Effector memory CD4-positive, alpha-beta T cell (primary cell): ENCODE measurements around the gene KDM6A.

ENCODE experiments used
- DNase-seq, 3 donors: peaks; one replicate each; pipeline ENCODE4 v3.0.0-alpha.2; 2020
- H3K27ac ChIP-seq: 2 replicates; pipeline ENCODE4 v1.7.0; 2013; ENCODE audit warnings: mild to moderate bottlenecking, low read length, moderate library complexity; ENCODE audit not compliant: insufficient read depth, poor library complexity, severe bottlenecking
- H3K27me3 ChIP-seq: replicated peaks from 2 replicates; pipeline ENCODE4 v1.7.0; 2013; ENCODE audit warnings: mild to moderate bottlenecking, low read length; ENCODE audit not compliant: insufficient read depth, control insufficient read depth, poor library complexity, severe bottlenecking
- H3K36me3 ChIP-seq: 2 replicates; pipeline ENCODE4 v1.7.0; 2013; ENCODE audit warnings: mild to moderate bottlenecking, low read length, moderate library complexity; ENCODE audit not compliant: control insufficient read depth, insufficient read depth
- H3K4me1 ChIP-seq: 2 replicates; pipeline ENCODE4 v1.7.0; 2013; ENCODE audit warnings: low read length, mild to moderate bottlenecking; ENCODE audit not compliant: control insufficient read depth, insufficient read depth, poor library complexity, severe bottlenecking
- H3K4me3 ChIP-seq: 2 replicates; pipeline ENCODE4 v1.7.0; 2013; ENCODE audit warnings: low read length, low read depth, mild to moderate bottlenecking; ENCODE audit not compliant: insufficient read depth, poor library complexity, severe bottlenecking
- H3K9me3 ChIP-seq: 2 replicates; pipeline ENCODE4 v1.7.0; 2013; ENCODE audit warnings: mild to moderate bottlenecking, low read length, moderate library complexity; ENCODE audit not compliant: control insufficient read depth

Gene KDM6A

DNA sequence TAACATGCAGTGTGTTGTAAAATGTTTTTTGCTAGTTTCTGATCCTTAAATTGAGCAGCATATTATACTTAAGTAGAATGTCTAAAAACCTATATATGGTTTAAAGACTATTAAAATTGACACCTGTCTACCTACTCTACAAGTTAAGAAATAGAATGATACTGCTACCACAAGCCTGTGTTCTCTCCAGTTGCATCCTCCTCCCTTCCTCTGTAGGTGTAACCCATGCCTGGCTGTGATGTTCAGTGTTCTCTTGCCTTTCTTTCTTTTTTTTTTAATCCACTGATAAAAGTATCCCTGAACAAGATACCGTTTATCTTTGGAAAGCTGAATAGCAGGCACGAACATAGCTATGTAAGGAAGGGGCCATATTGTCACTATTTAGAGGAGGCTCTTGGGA, 99.1 kb downstream of the KDM6A start:
- no peaks in the 10 kb centered on the region for H3K9me3 ChIP-seq
- no peak for DNase-seq

DNA sequence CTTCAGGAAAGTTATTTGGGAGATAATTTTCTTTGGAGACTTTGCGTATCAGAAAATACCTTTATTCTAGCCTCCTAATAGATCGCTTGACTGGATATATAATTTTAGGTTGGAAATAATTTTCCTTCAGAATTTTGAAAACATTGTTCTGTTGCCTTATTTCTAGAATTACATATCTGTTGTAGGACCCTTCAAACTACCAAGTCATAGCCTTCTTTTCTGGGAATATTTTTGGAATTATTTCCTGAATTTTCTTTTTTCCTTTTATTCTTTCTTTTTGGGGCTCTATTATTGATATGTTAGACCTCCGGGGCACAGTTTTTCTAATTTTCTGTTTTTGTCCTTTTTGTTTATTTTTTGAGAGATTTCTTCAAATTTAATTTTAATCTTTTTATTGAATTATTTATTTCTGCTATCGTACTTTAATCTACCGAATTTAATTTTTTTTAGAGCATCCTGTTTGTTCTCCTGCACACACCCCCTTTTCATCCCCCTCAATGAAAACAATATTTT, 100.5 kb downstream of the KDM6A start:
- Histone ChIP-seq H3K36me3 (no peaks in the 10 kb centered on the region), H3K27ac (no peak overlapping the region), H3K4me3 (no peak overlapping the region), H3K9me3 (no peaks in the 10 kb centered on the region), H3K4me1 (no peaks in the 10 kb centered on the region), H3K27me3 (no peaks in the 10 kb centered on the region)
- DNase-seq = no peak

More for the DNA sequence above, 99.1 kb downstream of the KDM6A start:
- no peaks in the 10 kb centered on the region for H3K4me1 ChIP-seq
- no peak overlapping the region for H3K4me3 ChIP-seq
- no peaks in the 10 kb centered on the region for H3K36me3 ChIP-seq
- no peaks in the 10 kb centered on the region for H3K27me3 ChIP-seq
- H3K27ac ChIP-seq = no peak overlapping the region

DNA sequence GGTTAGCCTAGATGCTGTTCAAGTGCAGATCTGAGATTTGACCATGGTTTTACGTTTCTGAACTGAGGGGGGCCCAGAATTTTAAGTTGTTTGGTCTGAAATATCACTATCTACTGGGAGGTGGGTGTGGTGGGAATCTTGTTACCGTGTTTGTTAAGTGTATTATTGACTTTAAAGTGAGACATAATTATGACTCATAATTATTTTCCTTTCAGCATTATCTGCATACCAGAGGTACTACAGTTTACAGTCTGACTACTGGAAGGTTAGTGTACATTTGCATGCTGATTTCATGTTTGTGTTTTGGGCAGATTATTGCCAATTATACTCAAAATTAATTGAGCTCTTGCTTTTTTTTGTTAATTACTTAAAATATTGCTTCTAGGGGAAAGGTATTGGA, 101.5 kb downstream of the KDM6A start:
- no peak for DNase-seq
- no peak overlapping the region for H3K27ac ChIP-seq

DNA sequence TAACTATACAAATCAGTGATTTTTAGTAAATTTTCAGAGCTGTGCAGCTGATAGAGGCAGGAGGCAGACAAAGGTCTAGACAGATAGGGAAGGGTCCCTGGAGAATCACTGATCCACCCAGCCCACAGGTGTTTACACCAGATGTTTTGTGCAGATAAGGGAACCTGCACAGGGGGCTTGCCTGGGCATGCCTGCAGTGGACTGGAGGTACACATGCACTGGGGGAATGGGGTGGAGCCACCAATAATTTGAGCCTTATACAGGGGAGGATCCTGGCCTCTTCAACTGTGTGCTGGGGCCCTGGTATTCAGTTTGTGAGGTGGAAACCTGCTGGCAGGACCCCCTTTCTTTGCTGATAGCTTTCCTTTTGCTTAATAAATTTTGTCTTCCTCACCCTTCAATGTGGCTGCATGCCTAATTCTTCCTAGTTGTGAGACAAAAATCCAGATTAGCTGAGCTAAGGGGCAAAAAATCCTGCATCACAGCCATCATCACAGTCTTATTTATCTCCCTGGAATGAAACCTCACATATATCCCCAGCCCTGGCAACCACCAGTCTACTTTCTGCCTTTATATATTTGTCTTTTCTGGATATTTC, 102.8 kb downstream of the KDM6A start:
- Histone ChIP-seq H3K27me3 (no peaks in the 10 kb centered on the region), H3K4me3 (no peak overlapping the region), H3K9me3 (no peaks in the 10 kb centered on the region), H3K36me3 (no peaks in the 10 kb centered on the region), H3K27ac (no peak overlapping the region), H3K4me1 (no peaks in the 10 kb centered on the region)
- DNase-seq = no peak

More for the DNA sequence above, 101.5 kb downstream of the KDM6A start:
- Histone ChIP-seq H3K4me1 (no peaks in the 10 kb centered on the region), H3K27me3 (no peaks in the 10 kb centered on the region), H3K4me3 (no peak overlapping the region), H3K9me3 (no peaks in the 10 kb centered on the region), H3K36me3 (no peaks in the 10 kb centered on the region)

DNA sequence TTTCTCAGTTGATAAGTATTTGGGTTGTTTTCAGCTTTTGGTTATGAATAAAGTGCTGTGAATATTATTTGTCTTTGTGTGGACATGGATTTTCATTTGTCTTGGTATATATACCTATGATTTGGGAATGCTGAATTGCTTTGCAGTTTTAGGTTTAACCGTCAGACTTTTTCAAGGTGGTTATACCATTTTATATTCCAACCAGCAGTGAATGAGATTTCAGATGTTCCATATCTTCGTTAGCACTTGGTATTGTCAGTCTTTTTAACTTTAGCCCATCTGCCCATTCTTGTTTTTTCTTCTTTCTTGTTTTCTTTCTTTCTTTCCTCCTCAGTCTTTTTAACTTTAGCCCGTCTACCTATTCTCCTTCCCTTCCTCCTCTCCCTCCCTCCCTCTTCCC, 106.0 kb downstream of the KDM6A start:
- H3K27ac ChIP-seq = no peak overlapping the region

DNA sequence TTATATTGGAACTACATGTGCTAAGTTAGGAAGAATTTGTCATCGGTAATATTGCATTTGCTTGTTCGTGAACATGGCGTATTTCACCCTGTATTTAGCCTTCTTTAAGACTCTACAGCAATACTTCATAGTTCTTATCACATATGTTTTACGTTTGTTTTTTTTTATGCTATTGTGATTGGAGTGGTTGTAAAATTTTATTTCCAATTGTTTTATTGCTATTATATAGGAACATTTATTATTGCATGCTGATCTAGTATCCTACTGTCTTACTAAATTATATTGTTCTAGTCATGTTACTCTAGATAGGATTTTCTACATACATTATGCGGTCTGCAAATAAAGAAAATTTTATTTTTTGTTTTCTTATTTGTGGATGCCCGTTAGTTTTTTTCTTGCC, 107.4 kb downstream of the KDM6A start:
- Histone ChIP-seq H3K36me3 (no peaks in the 10 kb centered on the region), H3K27ac (no peak overlapping the region), H3K4me1 (no peaks in the 10 kb centered on the region), H3K27me3 (no peaks in the 10 kb centered on the region), H3K9me3 (no peaks in the 10 kb centered on the region), H3K4me3 (no peak overlapping the region)
- no peak for DNase-seq

More for the DNA sequence above, 106.0 kb downstream of the KDM6A start:
- Histone ChIP-seq H3K9me3 (no peaks in the 10 kb centered on the region), H3K4me3 (no peak overlapping the region), H3K27me3 (no peaks in the 10 kb centered on the region), H3K36me3 (no peaks in the 10 kb centered on the region), H3K4me1 (no peaks in the 10 kb centered on the region)
- no peak for DNase-seq

DNA sequence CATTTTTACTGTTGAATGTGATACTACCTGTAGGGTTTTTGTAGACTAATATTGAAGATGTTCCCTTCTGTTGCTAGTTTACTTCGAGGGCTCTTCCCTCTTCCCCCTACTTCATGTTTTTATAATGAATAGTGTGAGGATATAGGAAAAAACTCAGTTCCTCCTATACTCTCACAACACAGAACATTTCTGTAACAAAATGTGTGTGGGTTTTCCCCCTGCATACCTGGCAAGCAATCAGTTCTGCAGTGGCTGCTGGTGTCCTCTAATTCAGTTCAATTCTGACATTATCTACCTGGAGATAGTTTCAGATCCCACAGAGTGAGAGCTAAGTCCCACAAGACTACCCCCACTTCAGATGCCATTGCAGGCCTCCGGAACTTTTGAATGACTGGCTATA, 107.9 kb downstream of the KDM6A start:
- DNase-seq = no peak
- H3K4me3 ChIP-seq = no peak overlapping the region

DNA sequence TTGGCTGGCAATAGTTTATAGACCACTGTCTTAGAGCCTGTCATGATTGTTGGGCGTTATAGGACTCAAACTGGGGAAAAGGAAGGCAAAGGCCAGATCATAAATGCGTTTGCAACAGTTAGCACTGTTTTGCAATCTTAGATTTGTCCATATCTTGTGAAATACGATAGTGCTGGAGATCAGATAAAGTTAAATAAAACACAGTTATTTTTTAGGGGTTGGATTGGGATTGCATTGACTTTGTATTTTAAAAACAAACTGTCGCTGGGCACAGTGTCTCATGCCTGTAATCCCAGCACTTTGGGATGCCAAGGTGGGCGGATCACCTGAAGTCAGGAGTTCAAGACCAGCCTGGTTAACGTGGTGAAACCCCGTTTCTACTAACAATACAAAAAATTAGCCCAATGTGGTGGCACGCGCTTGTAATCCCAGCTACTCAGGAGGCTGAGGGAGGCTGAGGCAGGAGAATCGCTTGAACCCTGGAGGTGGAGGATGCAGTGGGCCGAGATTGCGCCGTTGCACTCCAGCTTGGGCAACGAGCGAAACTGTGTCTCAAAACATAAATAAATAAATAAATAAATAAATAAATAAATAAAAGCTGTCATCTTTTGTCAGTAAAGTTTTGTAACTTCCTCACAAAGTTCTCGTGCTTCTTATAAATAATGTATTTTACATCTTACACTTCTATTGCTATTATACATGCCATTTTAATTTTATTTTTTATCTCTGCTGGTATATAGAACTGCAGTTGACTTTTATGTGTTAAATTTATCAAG, 117.2 kb downstream of the KDM6A start:
- Histone ChIP-seq H3K36me3 (no peaks in the 10 kb centered on the region), H3K9me3 (no peaks in the 10 kb centered on the region), H3K4me1 (no peaks in the 10 kb centered on the region), H3K4me3 (no peak overlapping the region), H3K27ac (no peak overlapping the region), H3K27me3 (no peaks in the 10 kb centered on the region)
- no peak for DNase-seq

More for the DNA sequence above, 107.9 kb downstream of the KDM6A start:
- no peaks in the 10 kb centered on the region for H3K36me3 ChIP-seq
- H3K27ac ChIP-seq = no peak overlapping the region
- H3K9me3 ChIP-seq = no peaks in the 10 kb centered on the region
- no peaks in the 10 kb centered on the region for H3K27me3 ChIP-seq
- no peaks in the 10 kb centered on the region for H3K4me1 ChIP-seq

DNA sequence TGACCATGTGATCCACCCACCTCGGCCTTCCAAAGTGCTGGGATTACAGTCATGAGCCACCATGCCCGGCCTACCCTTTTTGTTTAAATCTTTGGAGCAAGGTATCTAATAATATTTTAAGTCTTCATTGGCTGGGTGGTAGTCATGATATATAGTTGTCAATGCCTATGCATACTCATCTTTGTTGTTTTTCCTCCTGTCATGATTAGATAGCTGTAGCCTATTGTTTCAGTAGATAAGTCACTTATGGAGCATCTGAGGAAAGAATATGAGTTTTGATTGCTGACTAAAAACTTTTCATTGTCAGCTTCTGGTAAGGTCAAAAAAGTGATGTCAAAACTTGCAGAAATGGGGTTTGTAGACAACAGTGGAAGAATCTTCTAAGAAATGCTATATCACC, 119.8 kb downstream of the KDM6A start:
- no peaks in the 10 kb centered on the region for H3K4me1 ChIP-seq
- H3K4me3 ChIP-seq = no peak overlapping the region
- H3K36me3 ChIP-seq = no peaks in the 10 kb centered on the region
- no peaks in the 10 kb centered on the region for H3K9me3 ChIP-seq
- no peak for DNase-seq
- H3K27me3 ChIP-seq = no peaks in the 10 kb centered on the region
- no peak overlapping the region for H3K27ac ChIP-seq

DNA sequence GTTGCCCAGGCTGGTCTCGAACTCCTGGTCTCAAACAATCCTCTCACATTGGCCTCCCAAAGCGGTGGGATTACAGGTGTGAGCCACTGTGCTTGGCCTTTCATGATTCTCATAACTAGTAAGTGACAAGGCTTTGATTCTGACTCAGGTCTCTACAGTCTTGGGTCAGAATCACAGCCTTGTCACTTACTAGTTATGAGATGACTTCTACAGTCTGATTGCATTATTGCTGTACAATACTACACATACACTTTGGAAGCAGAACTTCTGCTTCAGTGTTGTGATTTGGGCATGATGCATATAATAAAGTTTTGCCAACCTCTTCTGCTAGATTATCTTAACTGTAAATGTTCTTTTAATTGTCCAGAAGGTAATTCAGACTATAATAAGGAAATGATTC, 123.3 kb downstream of the KDM6A start:
- no peak for DNase-seq
- H3K4me1 ChIP-seq = no peaks in the 10 kb centered on the region
- no peak overlapping the region for H3K27ac ChIP-seq
- no peak overlapping the region for H3K4me3 ChIP-seq
- H3K9me3 ChIP-seq = no peaks in the 10 kb centered on the region
- H3K36me3 ChIP-seq = no peaks in the 10 kb centered on the region
- no peaks in the 10 kb centered on the region for H3K27me3 ChIP-seq
